Measurements from ENCODE around the gene TFB2M. TPM values are rescaled to one million over a fixed set of nuclear protein-coding genes. Genes with fewer than 3 reads are reported as not detected.
"Not testable (repeated sequence)": the region's sequence is repeated elsewhere in the genome, so short reads cannot be mapped to it uniquely, and the experiment has no call there.

The TFB2M gene
- total RNA-seq, 4 donors from 2014 or later = 5.6 to 8.4 (median 6.5) TPM

DNA sequence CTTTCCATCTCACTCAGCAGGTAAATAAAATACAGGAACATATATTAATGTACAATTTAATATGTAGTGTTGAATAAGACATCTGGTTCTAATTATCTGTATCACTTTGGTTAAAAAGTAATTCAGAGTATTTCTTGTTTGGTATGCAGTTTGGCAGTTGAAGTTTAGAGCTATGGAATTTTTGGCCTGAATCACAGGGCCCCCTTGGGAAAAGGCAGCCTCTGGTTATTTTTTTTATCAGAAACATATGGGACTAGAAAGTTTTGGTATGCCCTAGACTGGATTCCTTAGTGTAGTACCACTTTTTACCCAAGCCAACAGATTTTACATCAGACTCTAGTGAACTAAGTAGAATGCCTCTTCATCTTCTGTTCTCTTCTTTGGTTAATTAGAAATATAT lies 26.6 kb upstream of the TFB2M start:
- H3K27me3 ChIP-seq = no peaks in the 10 kb centered on the region
- no peak overlapping the region for H3K4me3 ChIP-seq
- TF ChIP-seq POLR2A (IDR thresholded peaks at IDR 0.05) = no peak
- TF ChIP-seq, protein P1, sequence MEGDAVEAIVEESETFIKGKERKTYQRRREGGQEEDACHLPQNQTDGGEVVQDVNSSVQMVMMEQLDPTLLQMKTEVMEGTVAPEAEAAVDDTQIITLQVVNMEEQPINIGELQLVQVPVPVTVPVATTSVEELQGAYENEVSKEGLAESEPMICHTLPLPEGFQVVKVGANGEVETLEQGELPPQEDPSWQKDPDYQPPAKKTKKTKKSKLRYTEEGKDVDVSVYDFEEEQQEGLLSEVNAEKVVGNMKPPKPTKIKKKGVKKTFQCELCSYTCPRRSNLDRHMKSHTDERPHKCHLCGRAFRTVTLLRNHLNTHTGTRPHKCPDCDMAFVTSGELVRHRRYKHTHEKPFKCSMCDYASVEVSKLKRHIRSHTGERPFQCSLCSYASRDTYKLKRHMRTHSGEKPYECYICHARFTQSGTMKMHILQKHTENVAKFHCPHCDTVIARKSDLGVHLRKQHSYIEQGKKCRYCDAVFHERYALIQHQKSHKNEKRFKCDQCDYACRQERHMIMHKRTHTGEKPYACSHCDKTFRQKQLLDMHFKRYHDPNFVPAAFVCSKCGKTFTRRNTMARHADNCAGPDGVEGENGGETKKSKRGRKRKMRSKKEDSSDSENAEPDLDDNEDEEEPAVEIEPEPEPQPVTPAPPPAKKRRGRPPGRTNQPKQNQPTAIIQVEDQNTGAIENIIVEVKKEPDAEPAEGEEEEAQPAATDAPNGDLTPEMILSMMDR (IDR thresholded peaks at IDR 0.05) = no peak
- no peaks in the 10 kb centered on the region for H3K9me3 ChIP-seq
- peak overlapping the region in 1 of 4 donors; percentile 3 for H3K27ac ChIP-seq
- no peak for DNase-seq
- peaks cover 0 to 25% (median 0%) of the 10 kb centered on the region in 4 donors for H3K4me1 ChIP-seq
- H3K36me3 ChIP-seq = peaks cover 0 to 30% (median 0%) of the 10 kb centered on the region in 3 donors

DNA sequence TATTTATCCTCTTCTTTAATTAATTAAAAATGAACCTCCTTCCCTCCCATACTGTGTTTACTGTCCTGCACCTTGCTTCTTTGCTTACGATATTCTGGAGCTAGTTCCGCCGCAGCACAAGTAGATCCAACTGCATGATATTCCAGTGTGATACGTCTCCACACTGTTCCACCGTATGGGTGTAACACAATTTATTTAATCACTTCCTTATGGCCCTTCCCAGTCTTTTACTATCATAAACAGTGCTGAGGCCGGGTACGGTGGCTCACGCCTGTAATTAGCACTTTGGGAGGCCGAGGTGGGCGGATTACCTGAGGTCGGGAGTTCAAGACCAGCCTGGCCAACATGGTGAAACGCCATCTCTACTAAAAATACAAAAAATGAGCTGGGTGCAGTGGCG lies 25.9 kb upstream of the TFB2M start:
- peak in 1 of 3 donors; percentile 60 for DNase-seq
- H3K4me3 ChIP-seq = no peak overlapping the region
- H3K27ac ChIP-seq = peak overlapping the region in 2 of 4 donors; percentile 50 to 66
- H3K27me3 ChIP-seq = no peaks in the 10 kb centered on the region
- H3K9me3 ChIP-seq = no peaks in the 10 kb centered on the region
- TF ChIP-seq POLR2A (IDR thresholded peaks at IDR 0.05) = no peak
- TF ChIP-seq, protein P1 (IDR thresholded peaks at IDR 0.05) = no peak
- H3K36me3 ChIP-seq = peaks cover 0 to 30% (median 0%) of the 10 kb centered on the region in 3 donors
- peaks cover 0 to 20% (median 2%) of the 10 kb centered on the region in 4 donors for H3K4me1 ChIP-seq

DNA sequence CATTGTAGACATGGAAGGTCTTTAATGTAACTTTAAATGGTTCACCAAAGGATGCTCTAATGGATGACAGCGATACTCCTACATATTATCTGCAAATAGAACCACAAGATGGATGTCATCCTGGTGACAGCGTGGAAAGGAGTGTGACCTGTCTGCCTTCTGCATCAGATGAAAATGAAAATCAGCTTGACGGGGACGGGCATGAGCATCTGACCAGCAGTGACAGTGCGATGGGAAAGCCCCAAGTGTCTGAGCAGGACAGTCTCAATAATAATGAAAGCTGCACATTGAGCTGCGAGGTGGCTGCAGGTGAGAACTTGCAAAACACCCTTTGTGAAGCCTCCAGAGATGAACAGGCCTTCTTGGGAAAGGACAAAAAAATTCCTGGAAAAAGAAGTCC lies 25.4 kb upstream of the TFB2M start:
- Histone ChIP-seq H3K36me3 (peaks cover 0 to 30% (median 0%) of the 10 kb centered on the region in 3 donors), H3K4me1 (peaks cover 0 to 15% (median 2%) of the 10 kb centered on the region in 4 donors), H3K27me3 (no peaks in the 10 kb centered on the region), H3K9me3 (no peaks in the 10 kb centered on the region), H3K27ac (peak overlapping the region in 2 of 4 donors; percentile 50 to 66), H3K4me3 (no peak overlapping the region)
- no peak for TF ChIP-seq POLR2A (IDR thresholded peaks at IDR 0.05)
- TF ChIP-seq, protein P1 (IDR thresholded peaks at IDR 0.05) = no peak
- no peak for DNase-seq

DNA sequence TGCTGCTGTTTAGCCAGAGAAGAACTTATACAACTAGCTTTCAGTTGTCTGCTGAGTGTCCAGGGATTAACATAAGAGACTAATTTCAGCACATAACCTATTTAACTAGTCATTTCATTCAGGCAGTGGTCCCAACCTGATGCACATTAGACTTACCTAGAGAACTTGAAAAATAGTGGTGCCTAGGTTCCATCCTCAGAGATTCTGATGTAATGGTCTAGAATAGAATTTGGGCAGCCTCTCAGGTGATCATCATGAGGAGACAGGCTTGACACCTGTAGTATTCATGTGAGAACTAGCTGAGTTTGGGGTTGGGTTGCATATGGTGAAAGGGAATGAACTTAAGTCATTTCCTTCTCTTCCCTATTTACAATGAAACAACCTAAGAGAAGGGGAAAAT lies 25.0 kb upstream of the TFB2M start:
- TF ChIP-seq, protein P1 (IDR thresholded peaks at IDR 0.05) = no peak
- no peak for TF ChIP-seq POLR2A (IDR thresholded peaks at IDR 0.05)
- Histone ChIP-seq H3K36me3 (peaks cover 0 to 29% (median 0%) of the 10 kb centered on the region in 3 donors), H3K4me3 (no peak overlapping the region), H3K27me3 (no peaks in the 10 kb centered on the region), H3K4me1 (peaks cover 0 to 10% (median 2%) of the 10 kb centered on the region in 4 donors), H3K27ac (peak overlapping the region in 1 of 4 donors; percentile 66), H3K9me3 (no peaks in the 10 kb centered on the region)
- no peak for DNase-seq

DNA sequence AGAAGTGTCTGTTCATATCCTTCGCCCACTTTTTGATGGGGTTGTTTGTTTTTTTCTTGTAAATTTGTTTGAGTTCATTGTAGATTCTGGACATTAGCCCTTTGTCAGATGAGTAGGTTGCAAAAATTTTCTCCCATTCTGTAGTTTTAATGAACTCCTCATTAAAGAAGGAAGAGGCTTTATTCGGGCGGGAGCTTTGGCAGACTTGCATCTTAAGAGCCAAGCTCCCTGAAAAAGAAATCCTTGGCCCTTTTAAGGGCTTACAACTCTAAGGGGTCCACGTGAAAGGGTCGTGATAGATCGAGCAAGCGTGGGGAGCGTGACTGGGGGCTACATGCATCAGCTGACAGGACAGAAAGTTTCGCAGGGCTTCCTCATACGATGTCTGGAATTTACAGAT lies 23.9 kb upstream of the TFB2M start:
- peaks cover 0 to 21% (median 0%) of the 10 kb centered on the region in 3 donors for H3K36me3 ChIP-seq
- not testable (repeated sequence) for H3K27ac ChIP-seq, H3K4me3 ChIP-seq, H3K27me3 ChIP-seq, H3K9me3 ChIP-seq, DNase-seq
- H3K4me1 ChIP-seq = peaks cover 0 to 11% (median 2%) of the 10 kb centered on the region in 4 donors

DNA sequence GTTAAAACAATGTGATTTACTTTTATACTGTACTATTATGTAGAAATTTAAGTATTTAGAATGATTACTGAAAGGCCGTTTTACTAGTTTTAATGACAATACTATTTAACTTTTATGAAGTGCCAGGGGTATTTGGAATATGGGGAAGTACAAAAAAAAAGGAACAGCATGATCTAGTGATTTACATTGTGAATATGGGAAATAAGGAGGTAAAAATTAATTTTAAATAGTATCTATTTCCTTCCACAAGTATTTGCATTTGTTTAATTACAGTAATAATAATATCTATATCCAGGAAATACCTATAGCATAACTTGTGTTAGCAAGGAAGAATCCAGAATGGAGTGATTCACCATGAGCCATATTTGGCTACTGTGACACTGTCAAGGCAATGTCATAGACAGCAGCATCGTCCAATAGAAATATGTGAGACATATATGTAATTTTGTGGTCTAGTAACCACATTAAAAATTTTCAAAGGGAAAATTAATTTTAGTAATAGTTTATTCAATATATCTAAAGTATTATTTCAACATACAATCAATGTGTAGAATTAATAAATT lies 22.2 kb upstream of the TFB2M start:
- Histone ChIP-seq H3K27ac (peak overlapping the region in 2 of 4 donors; percentile 3 to 63), H3K4me3 (no peak overlapping the region), H3K9me3 (no peaks in the 10 kb centered on the region), H3K36me3 (peaks cover 0 to 5% (median 0%) of the 10 kb centered on the region in 3 donors), H3K4me1 (peaks cover 0 to 28% (median 2%) of the 10 kb centered on the region in 4 donors), H3K27me3 (no peaks in the 10 kb centered on the region)
- no peak for TF ChIP-seq POLR2A (IDR thresholded peaks at IDR 0.05)
- TF ChIP-seq, protein P1 (IDR thresholded peaks at IDR 0.05) = no peak
- DNase-seq = no peak

Measured in Peyer's patch (tissue), 4 donors.